Measurements from ENCODE around the gene TRMT61B. TPM values are rescaled to one million over a fixed set of nuclear protein-coding genes. Genes with fewer than 3 reads are reported as not detected.

The TRMT61B gene
- total and polyA plus RNA-seq, 9 of the 15 experiments (the other 6 are each of a cell fraction or from before 2014, with no cell fraction given), result 13.2 to 28.3 (median 19.5) TPM

- Histone ChIP-seq H3K79me2 (ENCODE audit: control insufficient read depth, insufficient read depth, low read length) (peaks cover 99% of the 10 kb centered on the region), H3K9me1 (ENCODE audit: control insufficient read depth, insufficient read depth, low read length) (no peaks in the 10 kb centered on the region), H2AFZ (ENCODE audit: low read depth, low read length) (no peak overlapping the region), H3K36me3 (ENCODE audit: control insufficient read depth, insufficient read depth, low read length) (peaks cover 97% of the 10 kb centered on the region), H3K4me3 (no peak overlapping the region), H3K4me2 (ENCODE audit: insufficient read depth, low read length) (no peak overlapping the region), H3K27me3 (ENCODE audit: control insufficient read depth in 2 of 2, insufficient read depth in 2 of 2, low read length in 2 of 2) (no peaks in the 10 kb centered on the region), H3K9me3 (replicated peaks; ENCODE audit: control insufficient read depth, insufficient read depth, low read depth, low read length) (no peaks in the 10 kb centered on the region), H3K9ac (ENCODE audit: insufficient read depth in 1 of 2, low read depth in 2 of 2, low read length in 2 of 2) (no peak overlapping the region), H3K4me1 (replicated peaks in 1 of 2; ENCODE audit: control insufficient read depth in 2 of 2, insufficient read depth in 2 of 2, low read length in 2 of 2) (no peaks in the 10 kb centered on the region; a peak in 1 of 5 replicates), H3K27ac (ENCODE audit: extremely low read depth, low read depth, low read length) (no peak overlapping the region), H4K20me1 (replicated peaks; ENCODE audit: control insufficient read depth, insufficient read depth, low read length) (peaks cover 16% of the 10 kb centered on the region)
- intact Hi-C loops (cut with micrococcal nuclease), result no loop called here
- BruUV-seq (replicated peaks), result TSS peak; percentile 2
- ATAC-seq (no peak), DNase-seq (ENCODE audit: extremely low read depth in 1 of 4, low spot score in 3 of 4) (no peak), FAIRE-seq (no peak)
- in situ Hi-C loops (cut with MboI), result no loop called here
- WGBS (ENCODE audit: insufficient coverage, low coverage, missing lambda C conversion rate), result 100% methylated on average over 2 of the region's 2 CpGs
- POLR2A ChIA-PET, result interaction anchor here (0.7 to 4.0 kb wide), 3 partner anchors 9 to 37 kb away, joined by 3 to 30 read pairs (median 3); partner anchors contain the start of gene WDR43
- CTCF ChIA-PET (ENCODE audit: low intra/inter-chr PET ratio), result no interaction called here
- TF ChIP-seq PATZ1 (CRISPR knock-in tag; IDR thresholded peaks at IDR 0.05; ENCODE audit: borderline replicate concordance) (no peak), ELK1 (CRISPR knock-in tag; IDR thresholded peaks at IDR 0.05) (no peak), PHTF2 (CRISPR knock-in tag; IDR thresholded peaks at IDR 0.05) (no peak), SRSF9 (IDR thresholded peaks at IDR 0.05; ENCODE audit: borderline replicate concordance, low read depth, low read length) (no peak), SUPT5H (IDR thresholded peaks at IDR 0.05) (peak; percentile 53), ZNF408 (CRISPR knock-in tag; IDR thresholded peaks at IDR 0.05; ENCODE audit: low read depth) (no peak), STAG1 (CRISPR knock-in tag; IDR thresholded peaks at IDR 0.05; ENCODE audit: borderline replicate concordance) (no peak), ARID4B (CRISPR knock-in tag; IDR thresholded peaks at IDR 0.05) (no peak), RBM14 (IDR thresholded peaks at IDR 0.05; ENCODE audit: borderline replicate concordance, insufficient read depth, low read depth, low read length) (no peak), SRSF3 (IDR thresholded peaks at IDR 0.05; ENCODE audit: insufficient read depth, low read length) (no peak), UBTF (IDR thresholded peaks at IDR 0.05; ENCODE audit: borderline replicate concordance in 1 of 2, low read depth in 2 of 2, low read length in 2 of 2) (no peak)
Observed at GRCh38 chr2:28904802-28905457, 34.8 kb upstream of the TRMT61B start.
